DOHH2 (cell line): ENCODE results near the gene WNT7A.

Experiments
- H3F3A ChIP-seq: fragments of 200-600 bp; sonication (generic), shearing (Covaris generic); 2 replicates; pipeline ENCODE4 v1.6.0; 2016; ENCODE audit warnings: antibody characterized with exemption, mild to moderate bottlenecking; ENCODE audit not compliant: control insufficient read depth, insufficient read depth
- H3K27ac ChIP-seq: fragments of 200-600 bp; sonication (generic); 2 replicates; pipeline ENCODE4 v1.5.1; 2014; ENCODE audit warnings: low read depth, mild to moderate bottlenecking, low read length, moderate library complexity
- H3K27me3 ChIP-seq: fragments of 200-600 bp; sonication (generic); 2 replicates; pipeline ENCODE4 v1.6.1; 2014; ENCODE audit warnings: mild to moderate bottlenecking, low read length, mixed read lengths; ENCODE audit not compliant: control insufficient read depth
- H3K36me3 ChIP-seq: fragments of 200-600 bp; sonication (generic); 2 replicates; pipeline ENCODE4 v1.6.1; 2014; ENCODE audit warnings: mild to moderate bottlenecking, low read length, moderate library complexity, mixed read lengths; ENCODE audit not compliant: control insufficient read depth
- H3K4me1 ChIP-seq: fragments of 200-600 bp; sonication (generic); 2 replicates; pipeline ENCODE4 v1.6.1; 2014; ENCODE audit warnings: mild to moderate bottlenecking, low read length, mixed read lengths; ENCODE audit not compliant: control insufficient read depth
- H3K4me2 ChIP-seq: fragments of 200-600 bp; sonication (generic); 2 replicates; pipeline ENCODE4 v1.6.0; 2014; ENCODE audit warnings: mild to moderate bottlenecking, low read length, moderate library complexity
- H3K4me3 ChIP-seq: fragments of 200-600 bp; sonication (generic); 2 replicates; pipeline ENCODE4 v1.5.1; 2014; ENCODE audit warnings: mild to moderate bottlenecking, low read length, mixed read lengths
- H3K79me2 ChIP-seq: fragments of 200-600 bp; sonication (generic); 2 replicates; pipeline ENCODE4 v1.6.1; 2014; ENCODE audit warnings: mild to moderate bottlenecking, low read length, mixed read lengths; ENCODE audit not compliant: control insufficient read depth
- H3K9me2 ChIP-seq: fragments of 200-600 bp; sonication (generic); replicated peaks from 2 replicates; pipeline ENCODE4 v1.6.1; 2014; ENCODE audit warnings: mild to moderate bottlenecking, low read length, mixed read lengths; ENCODE audit not compliant: control insufficient read depth
- H3K9me3 ChIP-seq: fragments of 200-600 bp; sonication (generic); 2 replicates; pipeline ENCODE4 v1.6.1; 2014; ENCODE audit warnings: antibody characterized with exemption, low read length, mixed read lengths; ENCODE audit not compliant: control insufficient read depth, insufficient read depth
- H4K20me1 ChIP-seq: fragments of 200-600 bp; sonication (generic); 2 replicates; pipeline ENCODE4 v1.6.0; 2014; ENCODE audit warnings: low read depth, mild to moderate bottlenecking, antibody characterized with exemption, low read length, moderate library complexity; ENCODE audit not compliant: control insufficient read depth, insufficient read depth
- CTCF ChIP-seq: fragments of 200-600 bp; sonication (generic); IDR thresholded peaks from one replicate; pipeline ENCODE4 v1.5.1; 2014; ENCODE audit warnings: antibody characterized with exemption, mild to moderate bottlenecking, low read depth, low read length; ENCODE audit not compliant: poor library complexity, severe bottlenecking
- EZH2phosphoT487 ChIP-seq: fragments of 200-600 bp; sonication (generic); IDR thresholded peaks from 2 replicates; pipeline ENCODE4 v1.6.1; 2017; ENCODE audit warnings: borderline replicate concordance, mild to moderate bottlenecking, antibody characterized with exemption, low read length, moderate library complexity, mixed read lengths

WNT7A gene

DNA sequence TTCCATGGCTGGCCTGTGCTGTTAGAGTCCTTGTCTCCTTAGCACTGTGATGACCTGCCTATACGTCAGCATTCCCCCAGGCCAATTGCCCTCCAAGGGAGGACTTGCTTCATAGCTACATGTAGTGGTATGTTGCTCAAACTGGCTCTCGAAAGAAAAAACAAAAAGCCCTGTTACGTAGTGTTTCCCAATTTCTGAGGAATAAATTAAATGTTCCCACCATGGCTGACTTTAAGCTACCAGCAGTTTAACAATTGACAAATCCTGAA lies 54.6 kb downstream of the WNT7A start:
- Histone ChIP-seq H3F3A (no peaks in the 10 kb centered on the region), H3K36me3 (no peaks in the 10 kb centered on the region), H3K27ac (no peak overlapping the region), H3K9me3 (no peaks in the 10 kb centered on the region), H4K20me1 (no peaks in the 10 kb centered on the region), H3K4me2 (no peak overlapping the region), H3K79me2 (no peaks in the 10 kb centered on the region), H3K4me3 (no peak overlapping the region), H3K9me2 (no peaks in the 10 kb centered on the region), H3K27me3 (no peaks in the 10 kb centered on the region), H3K4me1 (no peaks in the 10 kb centered on the region)
- TF ChIP-seq EZH2phosphoT487 (no peak), CTCF (no peak)

- no peaks in the 10 kb centered on the region for H3F3A ChIP-seq
- H3K9me2 ChIP-seq: no peaks in the 10 kb centered on the region
- H3K9me3 ChIP-seq: no peaks in the 10 kb centered on the region
- TF ChIP-seq CTCF: no peak
- no peak for TF ChIP-seq EZH2phosphoT487
- H3K27me3 ChIP-seq: no peaks in the 10 kb centered on the region
- H3K4me2 ChIP-seq: no peak overlapping the region
- H3K79me2 ChIP-seq: no peaks in the 10 kb centered on the region
- no peaks in the 10 kb centered on the region for H3K36me3 ChIP-seq
- H3K27ac ChIP-seq: no peak overlapping the region
- H4K20me1 ChIP-seq: no peaks in the 10 kb centered on the region
- no peak overlapping the region for H3K4me3 ChIP-seq
- H3K4me1 ChIP-seq: no peaks in the 10 kb centered on the region
These were observed 55.2 kb downstream of the WNT7A start for GRCh38 chr3:13824521-13825310.

- H3K79me2 ChIP-seq: no peaks in the 10 kb centered on the region
- H3K27me3 ChIP-seq: no peaks in the 10 kb centered on the region
- H3K9me3 ChIP-seq: no peaks in the 10 kb centered on the region
- H3K4me2 ChIP-seq: no peak overlapping the region
- TF ChIP-seq EZH2phosphoT487 (no peak), CTCF (no peak)
- no peak overlapping the region for H3K27ac ChIP-seq
- no peaks in the 10 kb centered on the region for H3F3A ChIP-seq
- no peaks in the 10 kb centered on the region for H3K4me1 ChIP-seq
- no peaks in the 10 kb centered on the region for H4K20me1 ChIP-seq
- H3K4me3 ChIP-seq: no peak overlapping the region
- H3K9me2 ChIP-seq: no peaks in the 10 kb centered on the region
- H3K36me3 ChIP-seq: no peaks in the 10 kb centered on the region
These were observed 56.2 kb downstream of the WNT7A start for GRCh38 chr3:13823692-13824091.
